HepG2 (cell line): ENCODE data around the gene ZACN. TPM values are rescaled to one million over a fixed set of nuclear protein-coding genes. Genes with fewer than 3 reads are reported as not detected.
A peak's percentile ranks its signal among the peaks of the same experiment; 100 is the strongest.

Source experiments
- ATAD3A ChIP-seq: sonication (generic); formaldehyde crosslinking; IDR thresholded peaks from 2 replicates; pipeline ENCODE4 v1.4.0; 2020; ENCODE audit warnings: missing genetic modification reagents
- CREB1 ChIP-seq, 2 experiments: fragments of 450-650 bp in 1 of 2; IDR thresholded peaks; 2 replicates each; pipeline ENCODE4 v1.6.1; 2016 to 2017; ENCODE audit warnings: control low read depth in 1 of 2, mild to moderate bottlenecking in 1 of 2, missing compliant biosample characterization in 1 of 2, missing genetic modification characterization in 1 of 2
- DPF2 ChIP-seq: sonication (generic); formaldehyde crosslinking; IDR thresholded peaks from 2 replicates; pipeline ENCODE4 v1.4.0; 2020; ENCODE audit warnings: mild to moderate bottlenecking, low read depth, missing genetic modification reagents, borderline replicate concordance
- FOXA3 ChIP-seq: IDR thresholded peaks from 2 replicates; pipeline ENCODE4 v1.6.1; 2016; ENCODE audit warnings: missing genetic modification reagents, missing compliant biosample characterization
- FOXK1 ChIP-seq: sonication (generic); formaldehyde crosslinking; IDR thresholded peaks from 2 replicates; pipeline ENCODE4 v1.4.0; 2020; ENCODE audit warnings: low read depth, missing genetic modification reagents, borderline replicate concordance
- HDAC1 ChIP-seq: sonication (generic); formaldehyde crosslinking; IDR thresholded peaks from 2 replicates; pipeline ENCODE4 v1.5.1; 2020; ENCODE audit warnings: mild to moderate bottlenecking, missing genetic modification reagents
- KDM2A ChIP-seq: sonication (generic); formaldehyde crosslinking; IDR thresholded peaks from 2 replicates; pipeline ENCODE4 v1.4.0; 2020; ENCODE audit warnings: low read depth, missing genetic modification reagents, borderline replicate concordance
- MED1 ChIP-seq: sonication (generic); formaldehyde crosslinking; IDR thresholded peaks from 2 replicates; pipeline ENCODE4 v1.4.0; 2020; ENCODE audit warnings: missing genetic modification reagents
- MTERF4 ChIP-seq: sonication (generic); formaldehyde crosslinking; IDR thresholded peaks from 2 replicates; pipeline ENCODE4 v1.8.0; 2023; ENCODE audit warnings: mild to moderate bottlenecking, missing genetic modification reagents
- TFE3 ChIP-seq: IDR thresholded peaks from 2 replicates; pipeline ENCODE4 v1.6.1; 2016
- UBTF ChIP-seq: sonication (generic); formaldehyde crosslinking; IDR thresholded peaks from 2 replicates; pipeline ENCODE4 v1.4.0; 2020; ENCODE audit warnings: mild to moderate bottlenecking, missing genetic modification reagents
- ZBTB10 ChIP-seq: sonication (generic); formaldehyde crosslinking; IDR thresholded peaks from 2 replicates; pipeline ENCODE4 v1.4.0; 2020; ENCODE audit warnings: missing genetic modification reagents, borderline replicate concordance
- ZBTB14 ChIP-seq: sonication (generic); formaldehyde crosslinking; IDR thresholded peaks from 2 replicates; pipeline ENCODE4 v1.4.0; 2020; ENCODE audit warnings: missing genetic modification reagents
- ZNF292 ChIP-seq: sonication (generic); formaldehyde crosslinking; IDR thresholded peaks from 2 replicates; pipeline ENCODE4 v1.8.1; 2022; ENCODE audit warnings: mild to moderate bottlenecking, low read depth, missing genetic modification reagents, borderline replicate concordance
- ZNF543 ChIP-seq: sonication (generic); formaldehyde crosslinking; IDR thresholded peaks from 2 replicates; pipeline ENCODE4 v1.4.0; 2020; ENCODE audit warnings: mild to moderate bottlenecking, missing genetic modification reagents
- ZNF569 ChIP-seq: sonication (generic); formaldehyde crosslinking; IDR thresholded peaks from 2 replicates; pipeline ENCODE4 v1.5.0; 2020; ENCODE audit warnings: mild to moderate bottlenecking, missing genetic modification reagents, moderate library complexity, borderline replicate concordance
- polyA plus RNA-seq, 8 experiments: library from polyadenylated mRNA; depleted of rRNA in 3 of 8; stranded (reverse) in 7 of 8; unstranded in 1 of 8; fragments of >200 nt; fragmentation: Illumina TruSeq in 4 of 8; extraction: Trizol in 4 of 8; gene quantifications; 2 replicates each; pipeline versions ENCODE4 v1.2.1 to v1.2.3, GENCODE V29; 2011 to 2016; ENCODE audit warnings: low read depth in 4 of 8, missing spikeins in 1 of 8, mixed read lengths in 1 of 8; ENCODE audit not compliant: insufficient read depth in 1 of 8
- total RNA-seq, 5 experiments: library from RNA; depleted of rRNA; stranded (reverse); fragments of >200 nt; fragmentation: Illumina TruSeq; extraction: Trizol; gene quantifications; 2 replicates each; pipeline ENCODE4 v1.2.3, GENCODE V29; 2016; ENCODE audit warnings: low read depth in 1 of 5

The ZACN gene
- total and polyA plus RNA-seq, 2 of the 13 experiments (the other 11 are each of a cell fraction or from before 2014, with no cell fraction given), result 0.11 to 0.15 TPM

- TF ChIP-seq MTERF4 (CRISPR knock-in tag) (0 out of 2 replicates have a peak, but pooled peaks have one; percentile 17), ZNF543 (no peak), ZBTB10 (CRISPR knock-in tag) (peak; percentile 72; the same call in 1 of the 2 replicates), DPF2 (peak; percentile 25; the same call in 1 of the 2 replicates), TFE3 (CRISPR knock-in tag) (peak; percentile 48; the same call in 1 of the 2 replicates), FOXA3 (CRISPR knock-in tag) (peak; percentile 86), UBTF (CRISPR knock-in tag) (peak; percentile 78), MED1 (CRISPR knock-in tag) (peak; percentile 89), FOXK1 (CRISPR knock-in tag) (0 out of 2 replicates have a peak, but pooled peaks have one; percentile 67), CREB1 (IDR thresholded peaks at IDR 0.05) (no peak), CREB1 (CRISPR knock-in tag; IDR thresholded peaks at IDR 0.05) (no peak), KDM2A (CRISPR knock-in tag) (peak; percentile 50), ZNF569 (CRISPR knock-in tag) (no peak), ATAD3A (no peak), ZNF292 (peak; percentile 23; the same call in 1 of the 2 replicates), HDAC1 (CRISPR knock-in tag) (peak; percentile 95), ZBTB14 (CRISPR knock-in tag) (no peak)
These were observed 40.7 kb downstream of the ZACN start (continued) for GRCh38 chr17:76119409-76120371.
